Activated CD4-positive, alpha-beta T cell treated with anti-CD3 and anti-CD28 coated beads for 4 hours (primary cell): ENCODE measurements around the gene MRPL38.
A peak's percentile ranks its signal among the peaks of the same experiment; 100 is the strongest.

ENCODE experiments used
- DNase-seq, 2 donors: peaks; one replicate each; pipeline ENCODE4 v3.0.0-alpha.2; 2020

MRPL38 gene

GRCh38 chr17:75904749-75905521, at the start of gene MRPL38:
MRPL38 (minus strand) TSS chr17:75904884; CDS start chr17:75904875, 9 bp downstream.
- peak; percentile 86 to 94 for DNase-seq

- DNase-seq, result no peak
These were observed 46.3 kb upstream of the MRPL38 start for GRCh38 chr17:75950855-75951554.

- DNase-seq, result no peak
These were observed 45.7 kb upstream of the MRPL38 start for GRCh38 chr17:75950421-75950820.

GRCh38 chr17:75945211-75945610, 40.5 kb upstream of the MRPL38 start:
- no peak for DNase-seq

- DNase-seq, result no peak
These were observed 38.8 kb upstream of the MRPL38 start for GRCh38 chr17:75943491-75943890.

GRCh38 chr17:75942473-75942872, 37.8 kb upstream of the MRPL38 start:
- DNase-seq, result no peak

GRCh38 chr17:75941442-75941819, 36.7 kb upstream of the MRPL38 start:
- DNase-seq, result no peak

GRCh38 chr17:75940727-75941441, 36.2 kb upstream of the MRPL38 start, which contains the start of gene FBF1:
FBF1 (minus strand) TSS chr17:75941042; CDS start chr17:75938149, 2,893 bp downstream.
- peak; percentile 85 to 86 for DNase-seq

GRCh38 chr17:75937652-75938051, 33.0 kb upstream of the MRPL38 start:
- no peak for DNase-seq

- no peak for DNase-seq
These were observed 29.1 kb upstream of the MRPL38 start for GRCh38 chr17:75933808-75934207.

GRCh38 chr17:75932852-75933251, 28.2 kb upstream of the MRPL38 start:
- DNase-seq, result no peak

GRCh38 chr17:75931062-75931461, 26.4 kb upstream of the MRPL38 start:
- no peak for DNase-seq

- DNase-seq, result no peak
These were observed 22.7 kb upstream of the MRPL38 start for GRCh38 chr17:75927286-75927922.

- no peak for DNase-seq
These were observed 21.8 kb upstream of the MRPL38 start for GRCh38 chr17:75926456-75926855.

- DNase-seq, result no peak
These were observed 21.2 kb upstream of the MRPL38 start for GRCh38 chr17:75925912-75926311.

- DNase-seq, result no peak
These were observed 20.4 kb upstream of the MRPL38 start for GRCh38 chr17:75925103-75925502.

GRCh38 chr17:75922963-75923874, 18.5 kb upstream of the MRPL38 start:
- no peak for DNase-seq

GRCh38 chr17:75922173-75922961, 17.7 kb upstream of the MRPL38 start:
- DNase-seq, result no peak

- no peak for DNase-seq
These were observed 16.9 kb upstream of the MRPL38 start for GRCh38 chr17:75921596-75921995.

GRCh38 chr17:75920045-75920560, 15.4 kb upstream of the MRPL38 start:
- no peak for DNase-seq

GRCh38 chr17:75919611-75920010, 14.9 kb upstream of the MRPL38 start:
- DNase-seq, result no peak
